ENCODE data around the gene SAMD14. TPM values are rescaled to one million over a fixed set of nuclear protein-coding genes. Genes with fewer than 3 reads are reported as not detected.

SAMD14 gene
- total RNA-seq, 1 donor from 2014 or later, result 1.0 TPM

DNA sequence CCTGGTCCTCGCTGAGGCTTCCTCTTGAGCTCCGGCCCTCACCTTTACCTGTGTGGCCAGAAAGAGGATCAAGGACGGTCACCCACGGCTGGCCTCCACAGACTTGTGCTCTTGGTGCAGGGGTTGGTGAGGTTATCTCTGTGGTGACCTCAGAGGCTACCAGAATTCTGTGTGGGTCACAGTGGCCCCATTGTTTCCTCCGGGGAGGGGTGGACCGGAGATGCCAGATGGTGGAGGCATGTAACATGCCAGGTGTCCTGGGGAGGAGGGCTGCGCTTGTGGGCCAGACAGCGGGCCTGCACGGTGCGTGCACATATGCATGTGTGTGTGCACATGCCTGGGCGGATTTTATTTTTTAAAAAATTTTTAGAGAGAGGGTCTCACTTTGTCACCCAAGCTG is 42.2 kb upstream of the SAMD14 start:
- peaks cover 68 to 87% (median 83%) of the 10 kb centered on the region in 3 donors for H3K4me1 ChIP-seq (ENCODE audit: control insufficient read depth in 3 of 3, insufficient read depth in 3 of 3, low read length in 3 of 3)
- peaks cover 38 to 54% (median 52%) of the 10 kb centered on the region in 3 donors for H3K36me3 ChIP-seq (ENCODE audit: control insufficient read depth in 3 of 3, insufficient read depth in 3 of 3, low read length in 3 of 3)
- peak overlapping the region in 1 of 3 donors; percentile 69 for H3K9ac ChIP-seq (ENCODE audit: low read depth in 1 of 3, low read length in 3 of 3)

DNA sequence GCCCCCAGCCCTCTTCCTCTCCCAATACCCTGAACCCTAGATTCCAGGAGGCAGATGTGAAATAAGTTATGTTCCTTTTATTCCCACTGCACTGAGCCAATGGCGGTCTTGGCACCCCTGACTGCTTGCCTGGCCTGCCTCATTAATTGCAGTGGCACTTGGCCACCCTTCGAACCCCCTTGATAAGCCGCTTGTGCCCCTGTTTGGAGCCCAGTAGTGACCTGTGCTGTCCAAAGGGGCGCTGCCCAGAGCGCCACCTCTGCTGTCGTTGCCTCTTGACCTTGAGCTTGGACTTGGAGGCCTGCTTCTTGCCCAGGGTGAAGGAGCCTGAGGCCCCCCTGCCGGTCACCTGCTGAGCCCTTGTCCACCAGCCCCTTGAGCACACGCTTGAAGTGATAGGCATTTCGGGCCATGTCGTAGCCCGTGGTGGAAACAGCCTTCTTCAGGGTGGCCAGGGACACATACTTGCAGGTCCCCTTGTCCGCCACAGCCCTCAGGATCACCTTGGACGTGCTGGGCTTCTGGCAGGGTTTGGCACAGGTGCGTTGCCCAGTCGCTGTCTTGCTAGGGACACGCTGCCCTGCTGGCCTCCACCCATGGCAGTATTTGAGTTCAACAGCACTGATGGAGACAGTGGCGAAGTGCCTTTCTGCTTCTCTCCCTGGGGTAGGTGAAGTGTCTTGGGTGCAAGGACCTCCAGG is 41.6 kb upstream of the SAMD14 start:
- Histone ChIP-seq H3K9ac (ENCODE audit: low read depth in 1 of 3, low read length in 3 of 3) (peak overlapping the region in 2 of 3 donors; percentile 20 to 69), H3K4me1 (ENCODE audit: control insufficient read depth in 3 of 3, insufficient read depth in 3 of 3, low read length in 3 of 3) (peaks cover 62 to 86% (median 81%) of the 10 kb centered on the region in 3 donors), H3K36me3 (ENCODE audit: control insufficient read depth in 3 of 3, insufficient read depth in 3 of 3, low read length in 3 of 3) (peaks cover 38 to 54% (median 52%) of the 10 kb centered on the region in 3 donors), H3K27ac (ENCODE audit: low read depth, low read length) (peak overlapping the region; percentile 68), H3K27me3 (ENCODE audit: control insufficient read depth in 3 of 3, insufficient read depth in 3 of 3, low read length in 3 of 3) (no peaks in the 10 kb centered on the region), H3K9me3 (ENCODE audit: control insufficient read depth in 3 of 3, low read length in 3 of 3) (no peaks in the 10 kb centered on the region), H3K4me3 (ENCODE audit: low read length in 3 of 3) (peak overlapping the region in 1 of 3 donors; percentile 17)

More for the DNA sequence above, 42.2 kb upstream of the SAMD14 start:
- Histone ChIP-seq H3K27ac (ENCODE audit: low read depth, low read length) (peak overlapping the region; percentile 68), H3K27me3 (ENCODE audit: control insufficient read depth in 3 of 3, insufficient read depth in 3 of 3, low read length in 3 of 3) (no peaks in the 10 kb centered on the region), H3K4me3 (ENCODE audit: low read length in 3 of 3) (no peak overlapping the region), H3K9me3 (ENCODE audit: control insufficient read depth in 3 of 3, low read length in 3 of 3) (no peaks in the 10 kb centered on the region)

DNA sequence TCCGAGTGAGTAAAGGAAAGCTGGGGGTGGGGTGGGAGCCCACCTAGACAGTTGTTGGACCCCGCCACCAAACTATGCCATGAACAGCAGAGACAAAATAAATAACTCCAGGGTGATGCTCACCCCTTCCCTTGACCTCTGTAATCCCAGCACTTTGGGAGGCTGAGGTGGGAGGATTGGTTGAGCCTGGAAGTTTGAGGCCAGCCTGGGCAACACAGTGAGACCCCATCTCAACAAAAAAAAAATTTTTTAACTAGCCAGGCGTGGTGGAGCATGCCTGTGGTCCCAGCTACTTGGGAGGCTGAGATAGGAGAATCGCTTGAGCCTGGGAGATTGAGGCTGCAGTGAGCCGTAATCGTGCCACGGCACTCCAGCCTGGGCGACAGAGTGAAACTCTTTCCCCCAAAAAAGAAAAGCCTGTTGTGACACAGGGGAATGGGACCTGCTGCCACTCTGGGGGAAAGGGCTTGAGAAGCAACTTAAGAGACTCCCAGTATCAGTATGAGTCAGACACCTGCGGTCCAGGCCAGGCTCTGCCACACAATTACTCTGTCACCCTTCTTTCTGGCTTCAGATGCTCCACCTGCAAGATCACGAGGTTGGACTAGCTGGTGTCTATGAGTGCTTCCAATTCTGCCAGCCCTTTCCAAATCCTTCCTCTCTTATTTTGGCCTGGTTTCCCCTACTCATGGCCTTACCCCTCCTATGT is 40.9 kb upstream of the SAMD14 start:
- Histone ChIP-seq H3K4me1 (ENCODE audit: control insufficient read depth in 3 of 3, insufficient read depth in 3 of 3, low read length in 3 of 3) (peaks cover 58 to 82% (median 79%) of the 10 kb centered on the region in 3 donors), H3K4me3 (ENCODE audit: low read length in 3 of 3) (no peak overlapping the region), H3K9ac (ENCODE audit: low read depth in 1 of 3, low read length in 3 of 3) (peak overlapping the region in 2 of 3 donors; percentile 20 to 69), H3K36me3 (ENCODE audit: control insufficient read depth in 3 of 3, insufficient read depth in 3 of 3, low read length in 3 of 3) (peaks cover 35 to 51% (median 49%) of the 10 kb centered on the region in 3 donors), H3K27me3 (ENCODE audit: control insufficient read depth in 3 of 3, insufficient read depth in 3 of 3, low read length in 3 of 3) (no peaks in the 10 kb centered on the region), H3K27ac (ENCODE audit: low read depth, low read length) (peak overlapping the region; percentile 68), H3K9me3 (ENCODE audit: control insufficient read depth in 3 of 3, low read length in 3 of 3) (no peaks in the 10 kb centered on the region)

DNA sequence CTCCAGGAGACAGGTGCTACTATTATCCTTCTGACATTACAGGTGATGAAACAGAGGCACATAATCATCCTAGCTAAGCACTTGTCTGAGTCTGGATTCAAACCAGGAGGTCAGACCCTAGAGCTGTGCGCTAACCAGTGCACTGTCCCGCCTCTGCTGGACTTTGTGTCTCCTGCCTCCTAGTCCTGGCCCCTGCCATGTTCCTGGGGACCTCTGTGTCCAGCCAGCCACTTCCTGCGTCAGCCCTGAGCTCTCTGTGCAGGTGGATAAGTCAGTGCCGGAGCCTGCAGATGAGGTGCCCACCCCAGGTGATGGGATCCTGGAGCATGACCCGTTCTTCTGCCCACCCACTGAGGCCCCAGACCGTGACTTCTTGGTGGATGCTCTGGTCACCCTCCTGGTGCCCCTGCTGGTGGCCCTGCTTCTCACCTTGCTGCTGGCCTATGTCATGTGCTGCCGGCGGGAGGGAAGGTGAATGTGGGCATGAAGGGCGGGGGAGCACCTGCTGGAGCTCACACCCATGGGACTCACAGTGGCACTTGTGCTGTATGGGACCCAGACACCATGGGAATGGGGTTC is 40.0 kb upstream of the SAMD14 start:
- no peak overlapping the region for H3K4me3 ChIP-seq (ENCODE audit: low read length in 3 of 3)
- peak overlapping the region in 2 of 3 donors; percentile 20 to 69 for H3K9ac ChIP-seq (ENCODE audit: low read depth in 1 of 3, low read length in 3 of 3)
- H3K36me3 ChIP-seq (ENCODE audit: control insufficient read depth in 3 of 3, insufficient read depth in 3 of 3, low read length in 3 of 3), result peaks cover 29 to 44% (median 41%) of the 10 kb centered on the region in 3 donors
- H3K4me1 ChIP-seq (ENCODE audit: control insufficient read depth in 3 of 3, insufficient read depth in 3 of 3, low read length in 3 of 3), result peaks cover 65 to 82% (median 78%) of the 10 kb centered on the region in 3 donors
- H3K27me3 ChIP-seq (ENCODE audit: control insufficient read depth in 3 of 3, insufficient read depth in 3 of 3, low read length in 3 of 3), result no peaks in the 10 kb centered on the region
- H3K9me3 ChIP-seq (ENCODE audit: control insufficient read depth in 3 of 3, low read length in 3 of 3), result no peaks in the 10 kb centered on the region
- peak overlapping the region; percentile 68 for H3K27ac ChIP-seq (ENCODE audit: low read depth, low read length)

DNA sequence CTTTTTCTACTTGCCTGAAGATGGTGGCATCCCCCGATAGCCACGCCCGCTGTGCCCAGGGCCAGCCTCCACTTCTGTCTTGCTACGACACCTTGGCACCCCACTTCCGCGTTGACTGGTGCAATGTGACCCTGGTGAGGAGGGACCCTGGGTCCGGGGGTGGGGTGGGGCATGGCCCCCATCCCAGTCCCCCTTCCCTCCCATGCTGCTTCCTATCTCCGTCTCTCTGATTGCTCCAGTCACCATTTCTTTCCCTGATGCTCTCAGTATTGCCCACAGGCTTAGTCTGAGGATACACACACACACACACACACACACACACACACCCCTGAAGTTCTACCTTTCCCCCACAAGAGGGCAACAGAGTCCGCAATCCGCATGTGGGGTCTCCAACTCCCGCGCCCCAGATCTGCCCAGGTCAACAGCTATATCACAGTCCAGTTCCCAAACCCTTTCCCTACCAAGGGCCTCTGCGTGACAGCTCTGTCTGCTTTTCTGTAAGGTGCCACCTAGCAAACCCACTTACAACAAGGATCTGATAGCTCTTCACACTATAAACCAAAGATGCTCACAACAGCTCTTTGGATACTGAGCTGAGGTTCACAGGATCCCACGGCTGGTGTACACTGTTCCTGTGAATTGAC is 39.3 kb upstream of the SAMD14 start:
- peaks cover 29 to 41% (median 39%) of the 10 kb centered on the region in 3 donors for H3K36me3 ChIP-seq (ENCODE audit: control insufficient read depth in 3 of 3, insufficient read depth in 3 of 3, low read length in 3 of 3)
- peak overlapping the region in 1 of 3 donors; percentile 100 for H3K9ac ChIP-seq (ENCODE audit: low read depth in 1 of 3, low read length in 3 of 3)

DNA sequence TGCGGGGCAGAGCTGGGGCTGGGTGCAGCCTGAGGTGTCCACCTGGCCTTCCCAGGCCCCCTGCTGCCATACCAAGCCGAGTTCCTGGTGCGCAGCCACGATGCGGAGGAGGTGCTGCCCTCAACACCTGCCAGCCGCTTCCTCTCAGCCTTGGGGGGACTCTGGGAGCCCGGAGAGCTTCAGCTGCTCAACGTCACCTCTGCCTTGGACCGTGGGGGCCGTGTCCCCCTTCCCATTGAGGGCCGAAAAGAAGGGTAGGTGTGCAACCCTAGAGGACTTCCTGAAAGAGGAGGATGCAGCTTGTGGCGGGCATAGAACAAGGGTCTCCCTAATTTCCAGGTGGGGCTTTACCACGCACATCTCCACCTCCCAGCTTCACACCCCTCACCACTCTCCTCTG is 38.4 kb upstream of the SAMD14 start:
- peak overlapping the region; percentile 67 to 100 (median 81) for H3K9ac ChIP-seq (ENCODE audit: low read depth in 1 of 3, low read length in 3 of 3)
- no peaks in the 10 kb centered on the region for H3K27me3 ChIP-seq (ENCODE audit: control insufficient read depth in 3 of 3, insufficient read depth in 3 of 3, low read length in 3 of 3)
- H3K27ac ChIP-seq (ENCODE audit: low read depth, low read length), result no peak overlapping the region
- H3K9me3 ChIP-seq (ENCODE audit: control insufficient read depth in 3 of 3, low read length in 3 of 3), result no peaks in the 10 kb centered on the region
- peaks cover 24 to 37% (median 37%) of the 10 kb centered on the region in 3 donors for H3K36me3 ChIP-seq (ENCODE audit: control insufficient read depth in 3 of 3, insufficient read depth in 3 of 3, low read length in 3 of 3)
- H3K4me1 ChIP-seq (ENCODE audit: control insufficient read depth in 3 of 3, insufficient read depth in 3 of 3, low read length in 3 of 3), result peaks cover 75 to 91% (median 88%) of the 10 kb centered on the region in 3 donors
- H3K4me3 ChIP-seq (ENCODE audit: low read length in 3 of 3), result peak overlapping the region; percentile 72 to 81 (median 74)

More for the DNA sequence above, 39.3 kb upstream of the SAMD14 start:
- Histone ChIP-seq H3K4me1 (ENCODE audit: control insufficient read depth in 3 of 3, insufficient read depth in 3 of 3, low read length in 3 of 3) (peaks cover 72 to 88% (median 85%) of the 10 kb centered on the region in 3 donors), H3K9me3 (ENCODE audit: control insufficient read depth in 3 of 3, low read length in 3 of 3) (no peaks in the 10 kb centered on the region), H3K27ac (ENCODE audit: low read depth, low read length) (peak overlapping the region; percentile 31), H3K4me3 (ENCODE audit: low read length in 3 of 3) (peak overlapping the region in 2 of 3 donors; percentile 22 to 27), H3K27me3 (ENCODE audit: control insufficient read depth in 3 of 3, insufficient read depth in 3 of 3, low read length in 3 of 3) (no peaks in the 10 kb centered on the region)

DNA sequence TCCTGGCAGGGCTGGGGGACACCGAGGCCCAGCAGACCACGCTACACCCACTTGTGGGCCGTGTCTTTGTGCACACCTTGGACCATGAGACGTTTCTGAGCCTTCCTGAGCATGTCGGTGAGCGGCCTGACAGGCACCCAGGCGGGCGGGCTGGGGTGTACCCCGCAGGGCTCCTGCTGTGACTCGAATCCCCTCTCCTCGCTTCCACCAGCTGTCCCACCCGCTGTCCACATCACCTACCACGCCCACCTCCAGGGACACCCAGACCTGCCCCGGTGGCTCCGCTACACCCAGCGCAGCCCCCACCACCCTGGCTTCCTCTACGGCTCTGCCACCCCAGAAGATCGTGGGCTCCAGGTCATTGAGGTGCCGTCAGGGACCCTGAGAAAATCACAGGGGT is 37.4 kb upstream of the SAMD14 start:
- Histone ChIP-seq H3K9me3 (ENCODE audit: control insufficient read depth in 3 of 3, low read length in 3 of 3) (no peaks in the 10 kb centered on the region), H3K4me1 (ENCODE audit: control insufficient read depth in 3 of 3, insufficient read depth in 3 of 3, low read length in 3 of 3) (peaks cover 71 to 90% (median 83%) of the 10 kb centered on the region in 3 donors), H3K27me3 (ENCODE audit: control insufficient read depth in 3 of 3, insufficient read depth in 3 of 3, low read length in 3 of 3) (no peaks in the 10 kb centered on the region), H3K36me3 (ENCODE audit: control insufficient read depth in 3 of 3, insufficient read depth in 3 of 3, low read length in 3 of 3) (peaks cover 22 to 37% (median 33%) of the 10 kb centered on the region in 3 donors), H3K4me3 (ENCODE audit: low read length in 3 of 3) (peak overlapping the region; percentile 72 to 81 (median 74)), H3K9ac (ENCODE audit: low read depth in 1 of 3, low read length in 3 of 3) (peak overlapping the region; percentile 67 to 100 (median 81)), H3K27ac (ENCODE audit: low read depth, low read length) (peak overlapping the region; percentile 98)

DNA sequence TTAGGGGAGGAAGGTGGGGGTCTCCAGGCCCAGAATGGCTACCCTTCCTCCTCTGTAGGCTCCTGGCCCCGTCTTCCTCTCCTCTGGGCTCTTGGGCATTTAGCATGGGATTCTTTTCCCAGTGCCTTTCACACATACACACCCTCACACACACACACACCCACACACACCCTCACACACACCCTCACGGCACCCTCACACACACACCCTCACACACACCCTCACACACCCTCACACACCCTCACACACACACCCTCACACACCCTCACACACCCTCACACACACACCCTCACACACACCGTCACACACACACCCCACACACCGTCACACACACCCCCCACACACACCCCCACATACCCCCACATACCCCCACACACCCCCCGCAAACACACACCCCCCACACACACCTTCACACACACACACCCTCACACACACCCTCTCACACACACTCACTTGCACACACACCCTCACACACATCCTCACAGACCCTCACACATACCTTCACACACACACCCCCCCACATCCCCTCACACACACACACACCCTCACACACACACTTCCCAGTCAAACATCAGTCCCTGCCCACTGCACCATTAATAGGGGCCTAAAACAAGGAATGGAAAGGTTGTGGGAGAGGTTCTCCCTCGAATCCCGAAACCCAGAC is 36.7 kb upstream of the SAMD14 start:
- H3K4me3 ChIP-seq (ENCODE audit: low read length in 3 of 3), result peak overlapping the region; percentile 74 to 91 (median 82)
- H3K27me3 ChIP-seq (ENCODE audit: control insufficient read depth in 3 of 3, insufficient read depth in 3 of 3, low read length in 3 of 3), result no peaks in the 10 kb centered on the region
- H3K36me3 ChIP-seq (ENCODE audit: control insufficient read depth in 3 of 3, insufficient read depth in 3 of 3, low read length in 3 of 3), result peaks cover 18 to 32% (median 27%) of the 10 kb centered on the region in 3 donors
- H3K4me1 ChIP-seq (ENCODE audit: control insufficient read depth in 3 of 3, insufficient read depth in 3 of 3, low read length in 3 of 3), result peaks cover 70 to 90% (median 82%) of the 10 kb centered on the region in 3 donors
- peak overlapping the region; percentile 97 to 100 (median 100) for H3K9ac ChIP-seq (ENCODE audit: low read depth in 1 of 3, low read length in 3 of 3)
- no peaks in the 10 kb centered on the region for H3K9me3 ChIP-seq (ENCODE audit: control insufficient read depth in 3 of 3, low read length in 3 of 3)
- H3K27ac ChIP-seq (ENCODE audit: low read depth, low read length), result peak overlapping the region; percentile 98
